Skin epidermis (tissue), 12 donors: Measurements from ENCODE around the gene LDLRAD4.

Source experiments
- H3K27ac ChIP-seq, 21 experiments: fragments of 200-600 bp; sonication (generic) in 11 of 21; one replicate each; pipeline ENCODE4 v1.5.0; 2020; ENCODE audit warnings: mild to moderate bottlenecking in 3 of 21, inconsistent platforms in 2 of 21, moderate library complexity in 2 of 21
- H3K4me3 ChIP-seq, 7 experiments: fragments of 200-600 bp; sonication (generic) in 2 of 7; one replicate each; pipeline ENCODE4 v1.5.0; 2020; ENCODE audit warnings: inconsistent platforms in 2 of 7, mild to moderate bottlenecking in 2 of 7, moderate library complexity in 1 of 7

Gene LDLRAD4

GRCh38 chr18:13499803-13500202 lies 281.2 kb downstream of the LDLRAD4 start:
- Histone ChIP-seq H3K4me3 (no peak overlapping the region), H3K27ac (peak overlapping the region in 15 of 21 experiments; percentile 37 to 88 (median 74))

- peak overlapping the region in 1 of 7 experiments; percentile 14 for H3K4me3 ChIP-seq
- H3K27ac ChIP-seq, result peak overlapping the region in 19 of 21 experiments; percentile 22 to 88 (median 70)
Observed at GRCh38 chr18:13500227-13500865, 281.8 kb downstream of the LDLRAD4 start.

GRCh38 chr18:13500869-13501542 lies 282.4 kb downstream of the LDLRAD4 start:
- peak overlapping the region in 13 of 21 experiments; percentile 43 to 88 (median 76) for H3K27ac ChIP-seq
- no peak overlapping the region for H3K4me3 ChIP-seq

DNA sequence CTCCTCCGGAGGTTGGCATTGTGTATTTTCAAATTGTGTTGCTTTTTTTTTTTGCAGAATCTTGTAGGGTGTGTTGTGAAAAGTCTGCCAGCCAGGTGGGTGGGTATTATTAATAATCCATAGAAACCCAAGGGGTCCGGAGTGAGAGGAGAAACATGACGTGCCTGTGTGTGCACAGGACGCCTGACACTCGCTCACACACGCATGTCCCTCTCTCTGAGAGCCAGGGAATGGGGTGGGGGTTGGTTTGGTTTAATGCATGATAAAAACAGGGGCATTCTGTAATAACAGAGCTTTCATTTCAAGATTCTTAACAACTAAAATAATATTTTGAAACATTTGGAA lies 283.0 kb downstream of the LDLRAD4 start:
- Histone ChIP-seq H3K4me3 (no peak overlapping the region), H3K27ac (peak overlapping the region in 13 of 21 experiments; percentile 7 to 86 (median 57))

- peak overlapping the region in 12 of 21 experiments; percentile 7 to 86 (median 56) for H3K27ac ChIP-seq
- no peak overlapping the region for H3K4me3 ChIP-seq
Observed at GRCh38 chr18:13501891-13502290, 283.3 kb downstream of the LDLRAD4 start.

GRCh38 chr18:13502585-13502984 lies 284.0 kb downstream of the LDLRAD4 start:
- H3K27ac ChIP-seq, result peak overlapping the region in 9 of 21 experiments; percentile 6 to 86 (median 52)
- H3K4me3 ChIP-seq, result no peak overlapping the region

- H3K27ac ChIP-seq, result peak overlapping the region in 2 of 21 experiments; percentile 1 to 81
- no peak overlapping the region for H3K4me3 ChIP-seq
Observed at GRCh38 chr18:13503836-13504235, 285.3 kb downstream of the LDLRAD4 start.

- H3K27ac ChIP-seq, result no peak overlapping the region
Observed at GRCh38 chr18:13505780-13506345, 287.3 kb downstream of the LDLRAD4 start.

GRCh38 chr18:13510594-13510993 lies 292.0 kb downstream of the LDLRAD4 start:
- no peak overlapping the region for H3K27ac ChIP-seq
- no peak overlapping the region for H3K4me3 ChIP-seq

More at GRCh38 chr18:13505780-13506345, 287.3 kb downstream of the LDLRAD4 start:
- no peak overlapping the region for H3K4me3 ChIP-seq

GRCh38 chr18:13511961-13512577 lies 293.5 kb downstream of the LDLRAD4 start:
- H3K27ac ChIP-seq, result no peak overlapping the region
- no peak overlapping the region for H3K4me3 ChIP-seq

- peak overlapping the region in 1 of 21 experiments; percentile 17 for H3K27ac ChIP-seq
Observed at GRCh38 chr18:13513021-13513420, 294.5 kb downstream of the LDLRAD4 start.

DNA sequence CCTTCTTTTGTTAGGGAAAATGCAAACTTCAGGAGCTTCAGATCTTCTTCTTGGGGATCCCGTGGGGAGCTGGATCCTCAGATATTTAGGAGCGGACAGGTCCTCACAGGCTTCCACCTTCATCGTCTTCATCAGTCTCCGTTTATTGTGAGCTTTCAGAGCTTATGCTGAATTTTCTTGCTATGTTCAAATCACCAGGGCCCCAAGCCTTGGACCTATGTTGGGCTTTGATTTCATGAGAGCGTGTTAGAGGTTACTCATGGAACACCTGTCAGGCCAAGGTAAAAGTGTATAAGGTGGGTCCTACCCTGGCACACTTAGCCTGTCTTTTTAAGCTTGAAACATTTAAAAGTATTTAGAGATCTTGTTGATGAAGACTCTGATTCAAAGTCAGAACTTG lies 294.9 kb downstream of the LDLRAD4 start:
- Histone ChIP-seq H3K4me3 (no peak overlapping the region), H3K27ac (no peak overlapping the region)

More at GRCh38 chr18:13513021-13513420, 294.5 kb downstream of the LDLRAD4 start:
- no peak overlapping the region for H3K4me3 ChIP-seq

GRCh38 chr18:13514558-13514957 lies 296.0 kb downstream of the LDLRAD4 start:
- H3K4me3 ChIP-seq, result no peak overlapping the region
- H3K27ac ChIP-seq, result no peak overlapping the region

GRCh38 chr18:13516855-13517254 lies 298.3 kb downstream of the LDLRAD4 start:
- H3K4me3 ChIP-seq, result no peak overlapping the region
- H3K27ac ChIP-seq, result no peak overlapping the region

GRCh38 chr18:13517369-13517768 lies 298.8 kb downstream of the LDLRAD4 start:
- Histone ChIP-seq H3K27ac (no peak overlapping the region), H3K4me3 (no peak overlapping the region)

DNA sequence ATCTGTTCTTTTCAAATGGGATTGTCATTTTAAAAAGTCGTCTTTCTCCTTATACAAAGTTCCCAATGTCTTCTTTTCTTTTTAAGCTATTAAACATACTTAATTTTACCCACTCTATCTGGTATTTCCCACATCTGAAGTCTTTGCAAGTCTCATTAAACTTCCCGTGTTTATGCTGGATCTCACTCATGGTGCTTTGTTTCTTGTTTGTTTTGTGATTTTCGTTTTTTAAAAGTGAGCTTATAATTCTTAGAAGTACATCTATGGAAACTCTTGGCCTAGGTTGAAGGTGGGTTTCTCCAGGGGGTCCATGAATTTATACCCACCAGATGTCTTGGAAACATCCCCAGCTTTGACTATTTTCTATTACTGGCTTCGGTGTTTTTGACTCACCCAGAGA lies 299.8 kb downstream of the LDLRAD4 start:
- H3K4me3 ChIP-seq, result no peak overlapping the region
- H3K27ac ChIP-seq, result no peak overlapping the region

- Histone ChIP-seq H3K4me3 (no peak overlapping the region), H3K27ac (no peak overlapping the region)
Observed at GRCh38 chr18:13520306-13520705, 301.7 kb downstream of the LDLRAD4 start.

- Histone ChIP-seq H3K4me3 (no peak overlapping the region), H3K27ac (no peak overlapping the region)
Observed at GRCh38 chr18:13520741-13521140, 302.2 kb downstream of the LDLRAD4 start.

- no peak overlapping the region for H3K4me3 ChIP-seq
- no peak overlapping the region for H3K27ac ChIP-seq
Observed at GRCh38 chr18:13521418-13521817, 302.9 kb downstream of the LDLRAD4 start.

GRCh38 chr18:13522256-13522655 lies 303.7 kb downstream of the LDLRAD4 start:
- no peak overlapping the region for H3K27ac ChIP-seq
- no peak overlapping the region for H3K4me3 ChIP-seq
